ENCODE results near the gene ZSCAN16. TPM values are rescaled to one million over a fixed set of nuclear protein-coding genes. Genes with fewer than 3 reads are reported as not detected.

The ZSCAN16 gene
- total and polyA plus RNA-seq, 2 of the 13 experiments (the other 11 are each of a cell fraction or from before 2014, with no cell fraction given) = 5.7 to 12.7 TPM

GRCh38 chr6:28124350-28124970, at the start of gene ZSCAN16 (continued):
- TF ChIP-seq GRHL1 (CRISPR knock-in tag; conservative IDR thresholded peaks at IDR 0.05) (no peak), ZNF350 (CRISPR knock-in tag; IDR thresholded peaks at IDR 0.05; ENCODE audit: borderline replicate concordance, low read depth) (peak; percentile 89), MXD4 (CRISPR knock-in tag; IDR thresholded peaks at IDR 0.05) (peak; percentile 85; the same call in 1 of the 2 replicates), ZSCAN20 (CRISPR knock-in tag; IDR thresholded peaks at IDR 0.05; ENCODE audit: borderline replicate concordance) (no peak), ESRRA (CRISPR knock-in tag; IDR thresholded peaks at IDR 0.05; ENCODE audit: low read depth) (no peak), ATAD3A (CRISPR knock-in tag; IDR thresholded peaks at IDR 0.05) (no peak), JARID2 (CRISPR knock-in tag; IDR thresholded peaks at IDR 0.05; ENCODE audit: insufficient replicate concordance) (no peak), ZC3H4 (CRISPR knock-in tag; IDR thresholded peaks at IDR 0.05; ENCODE audit: borderline replicate concordance) (no peak; the same call in 1 of the 2 replicates), ZNF552 (CRISPR knock-in tag; IDR thresholded peaks at IDR 0.05; ENCODE audit: borderline replicate concordance) (no peak), HNRNPH1 (optimal IDR thresholded peaks at IDR 0.05; ENCODE audit: low read depth, low read length) (no peak), ZNF543 (CRISPR knock-in tag; IDR thresholded peaks at IDR 0.05) (0 out of 2 replicates have a peak, but pooled peaks have one; percentile 32), ZNF143 (CRISPR knock-in tag; IDR thresholded peaks at IDR 0.05) (no peak; the same call in 1 of the 2 replicates)
- TF ChIP-seq, protein P1, sequence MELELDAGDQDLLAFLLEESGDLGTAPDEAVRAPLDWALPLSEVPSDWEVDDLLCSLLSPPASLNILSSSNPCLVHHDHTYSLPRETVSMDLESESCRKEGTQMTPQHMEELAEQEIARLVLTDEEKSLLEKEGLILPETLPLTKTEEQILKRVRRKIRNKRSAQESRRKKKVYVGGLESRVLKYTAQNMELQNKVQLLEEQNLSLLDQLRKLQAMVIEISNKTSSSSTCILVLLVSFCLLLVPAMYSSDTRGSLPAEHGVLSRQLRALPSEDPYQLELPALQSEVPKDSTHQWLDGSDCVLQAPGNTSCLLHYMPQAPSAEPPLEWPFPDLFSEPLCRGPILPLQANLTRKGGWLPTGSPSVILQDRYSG (CRISPR knock-in tag; IDR thresholded peaks at IDR 0.05) = 0 out of 2 replicates have a peak, but pooled peaks have one; percentile 80
- TF ChIP-seq, protein P2, sequence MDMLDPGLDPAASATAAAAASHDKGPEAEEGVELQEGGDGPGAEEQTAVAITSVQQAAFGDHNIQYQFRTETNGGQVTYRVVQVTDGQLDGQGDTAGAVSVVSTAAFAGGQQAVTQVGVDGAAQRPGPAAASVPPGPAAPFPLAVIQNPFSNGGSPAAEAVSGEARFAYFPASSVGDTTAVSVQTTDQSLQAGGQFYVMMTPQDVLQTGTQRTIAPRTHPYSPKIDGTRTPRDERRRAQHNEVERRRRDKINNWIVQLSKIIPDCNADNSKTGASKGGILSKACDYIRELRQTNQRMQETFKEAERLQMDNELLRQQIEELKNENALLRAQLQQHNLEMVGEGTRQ (IDR thresholded peaks at IDR 0.05; ENCODE audit: low read depth, low read length) = no peak
- TF ChIP-seq, protein P2 (CRISPR knock-in tag; IDR thresholded peaks at IDR 0.05; ENCODE audit: borderline replicate concordance) = no peak; the same call in 1 of the 2 replicates
- TF ChIP-seq, protein P3, sequence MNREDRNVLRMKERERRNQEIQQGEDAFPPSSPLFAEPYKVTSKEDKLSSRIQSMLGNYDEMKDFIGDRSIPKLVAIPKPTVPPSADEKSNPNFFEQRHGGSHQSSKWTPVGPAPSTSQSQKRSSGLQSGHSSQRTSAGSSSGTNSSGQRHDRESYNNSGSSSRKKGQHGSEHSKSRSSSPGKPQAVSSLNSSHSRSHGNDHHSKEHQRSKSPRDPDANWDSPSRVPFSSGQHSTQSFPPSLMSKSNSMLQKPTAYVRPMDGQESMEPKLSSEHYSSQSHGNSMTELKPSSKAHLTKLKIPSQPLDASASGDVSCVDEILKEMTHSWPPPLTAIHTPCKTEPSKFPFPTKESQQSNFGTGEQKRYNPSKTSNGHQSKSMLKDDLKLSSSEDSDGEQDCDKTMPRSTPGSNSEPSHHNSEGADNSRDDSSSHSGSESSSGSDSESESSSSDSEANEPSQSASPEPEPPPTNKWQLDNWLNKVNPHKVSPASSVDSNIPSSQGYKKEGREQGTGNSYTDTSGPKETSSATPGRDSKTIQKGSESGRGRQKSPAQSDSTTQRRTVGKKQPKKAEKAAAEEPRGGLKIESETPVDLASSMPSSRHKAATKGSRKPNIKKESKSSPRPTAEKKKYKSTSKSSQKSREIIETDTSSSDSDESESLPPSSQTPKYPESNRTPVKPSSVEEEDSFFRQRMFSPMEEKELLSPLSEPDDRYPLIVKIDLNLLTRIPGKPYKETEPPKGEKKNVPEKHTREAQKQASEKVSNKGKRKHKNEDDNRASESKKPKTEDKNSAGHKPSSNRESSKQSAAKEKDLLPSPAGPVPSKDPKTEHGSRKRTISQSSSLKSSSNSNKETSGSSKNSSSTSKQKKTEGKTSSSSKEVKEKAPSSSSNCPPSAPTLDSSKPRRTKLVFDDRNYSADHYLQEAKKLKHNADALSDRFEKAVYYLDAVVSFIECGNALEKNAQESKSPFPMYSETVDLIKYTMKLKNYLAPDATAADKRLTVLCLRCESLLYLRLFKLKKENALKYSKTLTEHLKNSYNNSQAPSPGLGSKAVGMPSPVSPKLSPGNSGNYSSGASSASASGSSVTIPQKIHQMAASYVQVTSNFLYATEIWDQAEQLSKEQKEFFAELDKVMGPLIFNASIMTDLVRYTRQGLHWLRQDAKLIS (CRISPR knock-in tag; IDR thresholded peaks at IDR 0.05) = no peak
- TF ChIP-seq, protein P4, sequence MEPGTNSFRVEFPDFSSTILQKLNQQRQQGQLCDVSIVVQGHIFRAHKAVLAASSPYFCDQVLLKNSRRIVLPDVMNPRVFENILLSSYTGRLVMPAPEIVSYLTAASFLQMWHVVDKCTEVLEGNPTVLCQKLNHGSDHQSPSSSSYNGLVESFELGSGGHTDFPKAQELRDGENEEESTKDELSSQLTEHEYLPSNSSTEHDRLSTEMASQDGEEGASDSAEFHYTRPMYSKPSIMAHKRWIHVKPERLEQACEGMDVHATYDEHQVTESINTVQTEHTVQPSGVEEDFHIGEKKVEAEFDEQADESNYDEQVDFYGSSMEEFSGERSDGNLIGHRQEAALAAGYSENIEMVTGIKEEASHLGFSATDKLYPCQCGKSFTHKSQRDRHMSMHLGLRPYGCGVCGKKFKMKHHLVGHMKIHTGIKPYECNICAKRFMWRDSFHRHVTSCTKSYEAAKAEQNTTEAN (CRISPR knock-in tag; conservative IDR thresholded peaks at IDR 0.05) = 0 out of 2 replicates have a peak, but pooled peaks have one; percentile 52
